ENCODE measurements around the gene C6orf52. TPM values are rescaled to one million over a fixed set of nuclear protein-coding genes. Genes with fewer than 3 reads are reported as not detected.

The C6orf52 gene
- total and polyA plus RNA-seq, 9 of the 15 experiments (the other 6 are each of a cell fraction or from before 2014, with no cell fraction given): 6.7 to 37.0 (median 11.1) TPM

GRCh38 chr6:10725044-10725443 is 30.6 kb upstream of the C6orf52 start (continued):
- TF ChIP-seq, protein P1, sequence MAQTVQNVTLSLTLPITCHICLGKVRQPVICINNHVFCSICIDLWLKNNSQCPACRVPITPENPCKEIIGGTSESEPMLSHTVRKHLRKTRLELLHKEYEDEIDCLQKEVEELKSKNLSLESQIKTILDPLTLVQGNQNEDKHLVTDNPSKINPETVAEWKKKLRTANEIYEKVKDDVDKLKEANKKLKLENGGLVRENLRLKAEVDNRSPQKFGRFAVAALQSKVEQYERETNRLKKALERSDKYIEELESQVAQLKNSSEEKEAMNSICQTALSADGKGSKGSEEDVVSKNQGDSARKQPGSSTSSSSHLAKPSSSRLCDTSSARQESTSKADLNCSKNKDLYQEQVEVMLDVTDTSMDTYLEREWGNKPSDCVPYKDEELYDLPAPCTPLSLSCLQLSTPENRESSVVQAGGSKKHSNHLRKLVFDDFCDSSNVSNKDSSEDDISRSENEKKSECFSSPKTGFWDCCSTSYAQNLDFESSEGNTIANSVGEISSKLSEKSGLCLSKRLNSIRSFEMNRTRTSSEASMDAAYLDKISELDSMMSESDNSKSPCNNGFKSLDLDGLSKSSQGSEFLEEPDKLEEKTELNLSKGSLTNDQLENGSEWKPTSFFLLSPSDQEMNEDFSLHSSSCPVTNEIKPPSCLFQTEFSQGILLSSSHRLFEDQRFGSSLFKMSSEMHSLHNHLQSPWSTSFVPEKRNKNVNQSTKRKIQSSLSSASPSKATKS (CRISPR knock-in tag; IDR thresholded peaks at IDR 0.05): no peak
- TF ChIP-seq ZNF668 (CRISPR knock-in tag; IDR thresholded peaks at IDR 0.05) (no peak), ZNF133 (CRISPR knock-in tag; IDR thresholded peaks at IDR 0.05) (no peak), PRPF4 (IDR thresholded peaks at IDR 0.05; ENCODE audit: insufficient read depth, low read depth, low read length, poor library complexity, severe bottlenecking) (no peak), ZBTB7A (IDR thresholded peaks at IDR 0.05; ENCODE audit: borderline replicate concordance, control insufficient read depth, low read depth, low read length) (peak; percentile 87), CXXC5 (CRISPR knock-in tag; IDR thresholded peaks at IDR 0.05) (0 out of 2 replicates have a peak, but pooled peaks have one; percentile 33), CCAR2 (IDR thresholded peaks at IDR 0.05; ENCODE audit: low read depth, low read length) (no peak), BRF2 (IDR thresholded peaks at IDR 0.05; ENCODE audit: borderline replicate concordance, insufficient read depth, insufficient read length) (no peak), TAF1 (IDR thresholded peaks at IDR 0.05; ENCODE audit: control insufficient read depth, extremely low read depth, insufficient read depth, low read length, severe bottlenecking) (no peak), CLOCK (CRISPR knock-in tag; IDR thresholded peaks at IDR 0.05; ENCODE audit: borderline replicate concordance) (no peak), ZNF583 (CRISPR knock-in tag; IDR thresholded peaks at IDR 0.05) (no peak), MAZ (CRISPR knock-in tag; conservative IDR thresholded peaks at IDR 0.05 in 1 of 2, IDR thresholded peaks at IDR 0.05 in 1 of 2) (no peak), MXI1 (IDR thresholded peaks at IDR 0.05; ENCODE audit: low read depth, low read length) (no peak), NR4A1 (CRISPR knock-in tag; IDR thresholded peaks at IDR 0.05) (0 out of 2 replicates have a peak, but pooled peaks have one; percentile 17), NR4A1 (tag; IDR thresholded peaks at IDR 0.05) (no peak), TEAD4 (IDR thresholded peaks at IDR 0.05; ENCODE audit: low read length) (peak; percentile 88), TEAD4 (CRISPR knock-in tag; IDR thresholded peaks at IDR 0.05; ENCODE audit: borderline replicate concordance) (no peak), CEBPB (tag; IDR thresholded peaks at IDR 0.05) (no peak), ZNF12 (CRISPR knock-in tag; IDR thresholded peaks at IDR 0.05) (no peak), XRCC3 (IDR thresholded peaks at IDR 0.05) (no peak), EWSR1 (IDR thresholded peaks at IDR 0.05; ENCODE audit: borderline replicate concordance, low read depth, partially characterized antibody) (no peak), CHCHD3 (CRISPR knock-in tag; IDR thresholded peaks at IDR 0.05) (no peak), KDM1A (IDR thresholded peaks at IDR 0.05) (peak; percentile 62 to 66; a peak in 3 of 4 replicates), ZKSCAN3 (CRISPR knock-in tag; IDR thresholded peaks at IDR 0.05) (no peak)
